ENCODE measurements around the gene PKN3. TPM values are rescaled to one million over a fixed set of nuclear protein-coding genes. Genes with fewer than 3 reads are reported as not detected.

PKN3 gene
- total and polyA plus RNA-seq, 9 of the 15 experiments (the other 6 are each of a cell fraction or from before 2014, with no cell fraction given), result 0.82 to 49.2 (median 19.7) TPM

- TF ChIP-seq ZBTB49 (CRISPR knock-in tag; IDR thresholded peaks at IDR 0.05; ENCODE audit: borderline replicate concordance) (no peak), NFIX (CRISPR knock-in tag; IDR thresholded peaks at IDR 0.05; ENCODE audit: low read depth) (no peak), CREB1 (IDR thresholded peaks at IDR 0.05) (no peak), CREB1 (CRISPR knock-in tag; IDR thresholded peaks at IDR 0.05) (no peak; the same call in 1 of the 2 replicates), ZNF77 (CRISPR knock-in tag; IDR thresholded peaks at IDR 0.05) (no peak), NCOR1 (IDR thresholded peaks at IDR 0.05) (no peak), DPF2 (IDR thresholded peaks at IDR 0.05) (0 out of 2 replicates have a peak, but pooled peaks have one; percentile 33), ZNF175 (CRISPR knock-in tag; IDR thresholded peaks at IDR 0.05; ENCODE audit: low read depth) (no peak), CBFA2T3 (IDR thresholded peaks at IDR 0.05) (no peak), ZNF431 (CRISPR knock-in tag; IDR thresholded peaks at IDR 0.05) (no peak), CHD1 (IDR thresholded peaks at IDR 0.05; ENCODE audit: low read length) (no peak), GATA2 (CRISPR knock-in tag; IDR thresholded peaks at IDR 0.05) (0 out of 2 replicates have a peak, but pooled peaks have one; percentile 30), NR3C1 (CRISPR knock-in tag; IDR thresholded peaks at IDR 0.05) (no peak), MTA1 (IDR thresholded peaks at IDR 0.05; ENCODE audit: borderline replicate concordance) (0 out of 2 replicates have a peak, but pooled peaks have one; percentile 3), COPS2 (conservative IDR thresholded peaks at IDR 0.05) (no peak), CTBP1 (IDR thresholded peaks at IDR 0.05; ENCODE audit: borderline replicate concordance) (peak; percentile 94), NFE2L1 (tag; IDR thresholded peaks at IDR 0.05; ENCODE audit: borderline replicate concordance, low read depth) (no peak), TAF1 (IDR thresholded peaks at IDR 0.05; ENCODE audit: control insufficient read depth, extremely low read depth, insufficient read depth, low read length, severe bottlenecking) (peak; percentile 43), SRSF3 (IDR thresholded peaks at IDR 0.05; ENCODE audit: insufficient read depth, low read length) (no peak), IRF2 (CRISPR knock-in tag; IDR thresholded peaks at IDR 0.05) (no peak), ZNF830 (CRISPR knock-in tag; IDR thresholded peaks at IDR 0.05) (no peak)
- TF ChIP-seq, protein P1, sequence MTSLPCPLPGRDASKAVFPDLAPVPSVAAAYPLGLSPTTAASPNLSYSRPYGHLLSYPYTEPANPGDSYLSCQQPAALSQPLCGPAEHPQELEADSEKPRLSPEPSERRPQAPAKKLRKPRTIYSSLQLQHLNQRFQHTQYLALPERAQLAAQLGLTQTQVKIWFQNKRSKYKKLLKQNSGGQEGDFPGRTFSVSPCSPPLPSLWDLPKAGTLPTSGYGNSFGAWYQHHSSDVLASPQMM (CRISPR knock-in tag; IDR thresholded peaks at IDR 0.05), result no peak
- TF ChIP-seq, protein P2, sequence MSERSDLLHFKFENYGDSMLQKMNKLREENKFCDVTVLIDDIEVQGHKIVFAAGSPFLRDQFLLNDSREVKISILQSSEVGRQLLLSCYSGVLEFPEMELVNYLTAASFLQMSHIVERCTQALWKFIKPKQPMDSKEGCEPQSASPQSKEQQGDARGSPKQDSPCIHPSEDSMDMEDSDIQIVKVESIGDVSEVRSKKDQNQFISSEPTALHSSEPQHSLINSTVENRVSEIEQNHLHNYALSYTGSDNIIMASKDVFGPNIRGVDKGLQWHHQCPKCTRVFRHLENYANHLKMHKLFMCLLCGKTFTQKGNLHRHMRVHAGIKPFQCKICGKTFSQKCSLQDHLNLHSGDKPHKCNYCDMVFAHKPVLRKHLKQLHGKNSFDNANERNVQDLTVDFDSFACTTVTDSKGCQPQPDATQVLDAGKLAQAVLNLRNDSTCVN (CRISPR knock-in tag; IDR thresholded peaks at IDR 0.05), result no peak
Observed at GRCh38 chr9:128724744-128725211, 22.5 kb downstream of the PKN3 start (continued).

Measured in K562 (cell line).